SK-N-SH (cell line): ENCODE measurements around the gene NHERF2.

Experiments
- EP300 ChIP-seq, 2 experiments: IDR thresholded peaks; 2 replicates each; pipeline versions ENCODE4 v1.4.0 to v1.6.1; 2012; ENCODE audit warnings: borderline replicate concordance in 1 of 2, low read depth in 1 of 2, low read length in 1 of 2
- JUND ChIP-seq: IDR thresholded peaks from 2 replicates; pipeline ENCODE4 v1.4.0; 2012
- NRF1 ChIP-seq: IDR thresholded peaks from 2 replicates; pipeline ENCODE4 v1.6.1; 2012; ENCODE audit warnings: low read depth, mild to moderate bottlenecking, low read length
- PBX3 ChIP-seq: IDR thresholded peaks from 2 replicates; pipeline ENCODE4; 2012
- SMC3 ChIP-seq: IDR thresholded peaks from 2 replicates; pipeline ENCODE4 v1.6.1; 2012; ENCODE audit warnings: low read depth, low read length, improper control_type of control experiment
- TAF1 ChIP-seq: IDR thresholded peaks from 2 replicates; pipeline ENCODE4 v1.6.1; 2012; ENCODE audit warnings: low read depth, mild to moderate bottlenecking, low read length, moderate library complexity, borderline replicate concordance
- USF1 ChIP-seq: IDR thresholded peaks from 2 replicates; pipeline ENCODE4 v1.4.0; 2012; ENCODE audit warnings: low read depth, borderline replicate concordance
- USF2 ChIP-seq: fragments of 150-350 bp; IDR thresholded peaks from 2 replicates; pipeline ENCODE4 v1.6.1; 2017; ENCODE audit warnings: antibody characterized with exemption, low read length, low read depth, borderline replicate concordance
- TF ChIP-seq, protein P1 (sequence below): fragments of 200-600 bp; sonication (generic); IDR thresholded peaks from 2 replicates; pipeline ENCODE4 v1.6.1; 2017; ENCODE audit warnings: antibody characterized with exemption, mild to moderate bottlenecking, moderate library complexity
- TF ChIP-seq, protein P2 (sequence below): IDR thresholded peaks from 2 replicates; pipeline ENCODE4 v1.4.0; 2012; ENCODE audit warnings: low read depth

DNA sequence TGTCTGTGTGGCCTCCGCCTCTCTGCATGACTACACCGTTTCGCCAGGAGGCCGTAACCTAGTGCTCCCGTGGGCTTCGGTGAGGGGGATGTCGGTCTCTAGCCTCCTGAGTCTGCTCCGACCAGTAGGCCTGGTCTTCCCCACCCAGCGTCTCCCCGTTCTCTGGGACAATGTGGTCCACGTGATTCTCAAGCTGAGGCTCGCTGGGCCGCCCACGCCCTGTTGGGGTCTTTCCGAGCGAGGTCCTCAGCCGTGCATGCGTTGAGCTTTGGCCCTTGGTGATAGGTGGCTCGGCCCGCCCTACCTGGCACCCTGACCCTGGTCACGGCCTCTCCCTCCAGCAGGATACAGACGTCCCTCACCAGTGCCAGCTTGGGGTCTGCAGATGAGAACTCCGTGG lies 52.0 kb downstream of the NHERF2 start:
- no peak for TF ChIP-seq NRF1
- TF ChIP-seq, protein P1, sequence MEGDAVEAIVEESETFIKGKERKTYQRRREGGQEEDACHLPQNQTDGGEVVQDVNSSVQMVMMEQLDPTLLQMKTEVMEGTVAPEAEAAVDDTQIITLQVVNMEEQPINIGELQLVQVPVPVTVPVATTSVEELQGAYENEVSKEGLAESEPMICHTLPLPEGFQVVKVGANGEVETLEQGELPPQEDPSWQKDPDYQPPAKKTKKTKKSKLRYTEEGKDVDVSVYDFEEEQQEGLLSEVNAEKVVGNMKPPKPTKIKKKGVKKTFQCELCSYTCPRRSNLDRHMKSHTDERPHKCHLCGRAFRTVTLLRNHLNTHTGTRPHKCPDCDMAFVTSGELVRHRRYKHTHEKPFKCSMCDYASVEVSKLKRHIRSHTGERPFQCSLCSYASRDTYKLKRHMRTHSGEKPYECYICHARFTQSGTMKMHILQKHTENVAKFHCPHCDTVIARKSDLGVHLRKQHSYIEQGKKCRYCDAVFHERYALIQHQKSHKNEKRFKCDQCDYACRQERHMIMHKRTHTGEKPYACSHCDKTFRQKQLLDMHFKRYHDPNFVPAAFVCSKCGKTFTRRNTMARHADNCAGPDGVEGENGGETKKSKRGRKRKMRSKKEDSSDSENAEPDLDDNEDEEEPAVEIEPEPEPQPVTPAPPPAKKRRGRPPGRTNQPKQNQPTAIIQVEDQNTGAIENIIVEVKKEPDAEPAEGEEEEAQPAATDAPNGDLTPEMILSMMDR, result no peak
- no peak for TF ChIP-seq USF2
- no peak for TF ChIP-seq EP300 (IDR thresholded peaks at IDR 0.05; ENCODE audit: borderline replicate concordance in 1 of 2, low read depth in 1 of 2, low read length in 1 of 2)
- no peak for TF ChIP-seq JUND
- no peak for TF ChIP-seq PBX3
- TF ChIP-seq USF1, result no peak
- TF ChIP-seq, protein P2, sequence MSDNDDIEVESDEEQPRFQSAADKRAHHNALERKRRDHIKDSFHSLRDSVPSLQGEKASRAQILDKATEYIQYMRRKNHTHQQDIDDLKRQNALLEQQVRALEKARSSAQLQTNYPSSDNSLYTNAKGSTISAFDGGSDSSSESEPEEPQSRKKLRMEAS, result no peak
- no peak for TF ChIP-seq TAF1
- TF ChIP-seq SMC3, result no peak
